Right lobe of liver (tissue), 6 donors: Measurements from ENCODE around the gene PRKCB. TPM values are rescaled to one million over a fixed set of nuclear protein-coding genes. Genes with fewer than 3 reads are reported as not detected.

Experiments
- ATAC-seq, 4 donors: fragments of 200-7000 bp; cut with Tn5 transposase; one replicate each; pipeline ENCODE4 v1.9.1; 2020; ENCODE audit warnings: mild to moderate bottlenecking in 4 of 4, moderate library complexity in 4 of 4
- DNase-seq, 3 donors: peaks; one replicate each; pipeline ENCODE4 v3.0.0-alpha.2; 2020
- H3K27ac ChIP-seq, 3 donors: fragments of 200-600 bp; one replicate each; pipeline ENCODE4 v1.8.0; 2022
- H3K27me3 ChIP-seq, 2 donors: fragments of 200-600 bp; one replicate each; pipeline ENCODE4 v1.8.0; 2022
- H3K36me3 ChIP-seq, 4 donors: fragments of 200-600 bp; sonication (generic) in 1 of 4; one replicate each; pipeline versions ENCODE4 v1.5.1 to v1.8.0; 2017 to 2022; ENCODE audit warnings: control low read depth in 1 of 4
- H3K4me1 ChIP-seq, 4 donors: fragments of 200-600 bp; sonication (generic) in 1 of 4; one replicate each; pipeline versions ENCODE4 v1.5.1 to v1.8.0; 2017 to 2022; ENCODE audit warnings: control low read depth in 1 of 4
- H3K4me3 ChIP-seq, 3 donors: fragments of 200-600 bp; one replicate each; pipeline ENCODE4 v1.8.0; 2022
- H3K9me3 ChIP-seq, 4 donors: fragments of 200-600 bp; sonication (generic) in 1 of 4; one replicate each; pipeline versions ENCODE4 v1.5.1 to v1.8.0; 2017 to 2022; ENCODE audit warnings: control low read depth in 1 of 4
- CTCF ChIP-seq, 4 donors: fragments of 200-600 bp in 3 of 4; fragments of 450-650 bp in 1 of 4; IDR thresholded peaks; one replicate each; pipeline versions ENCODE4 v1.5.1 to v1.8.0; 2016 to 2022; ENCODE audit warnings: antibody characterized with exemption in 4 of 4, mild to moderate bottlenecking in 2 of 4
- POLR2A ChIP-seq: fragments of 450-650 bp; IDR thresholded peaks from one replicate; pipeline ENCODE4 v1.6.1; 2017; ENCODE audit warnings: antibody characterized with exemption, mild to moderate bottlenecking
- WGBS: methylation state at CpG from one replicate; pipeline ENCODE4 v1.1.6; 2018; ENCODE audit warnings: low coverage, low lambda C conversion rate; ENCODE audit not compliant: insufficient coverage; ENCODE audit errors: missing lambda C conversion rate; 5-methylcytosine and 5-hydroxymethylcytosine counted together
- intact Hi-C, 2 donors: fragments of 100-400 bp; cut with DNase I; formaldehyde crosslinking; loops; one replicate each; pipeline versions ENCODE4 v1.11.2 to v1.14.1; 2022
- total RNA-seq, 6 experiments: library from RNA; depleted of rRNA in 2 of 6; stranded (reverse); fragments of >200 nt in 2 of 6; fragmentation: NEBNext Ultra II Directional in 3 of 6; extraction: Animal tissue kit (Norgen Biotek cat#: 25700) in 3 of 6; gene quantifications; one replicate each; pipeline versions ENCODE4 v1.1.0 to v1.2.4, GENCODE V29; 2016 to 2023
- donor health status: DM: no; HTN: yes; CAD: no.
- donor health status: DM: no; HTN: no; CAD: no.
- donor health status: DM: no; HTN: no; CAD: no.
- donor health status: DM: no; HTN: yes; CAD: no.
- donor health status: DM: no; HTN: yes; CAD: no.

The PRKCB gene
- total RNA-seq, 6 experiments from 2014 or later: 1.7 to 8.1 (median 3.5) TPM

- Histone ChIP-seq H3K4me3 (no peak overlapping the region), H3K36me3 (no peaks in the 10 kb centered on the region), H3K27me3 (no peaks in the 10 kb centered on the region), H3K4me1 (no peaks in the 10 kb centered on the region), H3K9me3 (no peaks in the 10 kb centered on the region), H3K27ac (no peak overlapping the region)
- no peak for TF ChIP-seq POLR2A
- TF ChIP-seq CTCF (IDR thresholded peaks at IDR 0.05): no peak
- 25% methylated on average over 2 of the region's 2 CpGs for WGBS
- ATAC-seq: peak in 1 of 4 donors; percentile 16
- no peak for DNase-seq
- intact Hi-C loops: no loop called here
These were observed 84.7 kb downstream of the PRKCB start for GRCh38 chr16:23920446-23920845.

GRCh38 chr16:23920899-23921298 is 85.1 kb downstream of the PRKCB start:
- WGBS: no CpG with 5 or more reads among the region's 3 CpGs

GRCh38 chr16:23922406-23922805 is 86.6 kb downstream of the PRKCB start:
- intact Hi-C loops: no loop called here
- Histone ChIP-seq H3K4me1 (no peaks in the 10 kb centered on the region), H3K36me3 (no peaks in the 10 kb centered on the region), H3K4me3 (no peak overlapping the region), H3K27me3 (no peaks in the 10 kb centered on the region), H3K9me3 (no peaks in the 10 kb centered on the region), H3K27ac (no peak overlapping the region)
- TF ChIP-seq POLR2A (no peak), CTCF (IDR thresholded peaks at IDR 0.05) (no peak)
- DNase-seq (no peak), ATAC-seq (no peak)

More at GRCh38 chr16:23920899-23921298, 85.1 kb downstream of the PRKCB start:
- ATAC-seq (no peak), DNase-seq (no peak)
- TF ChIP-seq POLR2A (no peak), CTCF (IDR thresholded peaks at IDR 0.05) (no peak)
- no peaks in the 10 kb centered on the region for H3K4me1 ChIP-seq
- H3K9me3 ChIP-seq: no peaks in the 10 kb centered on the region
- no peak overlapping the region for H3K4me3 ChIP-seq
- H3K27ac ChIP-seq: no peak overlapping the region
- intact Hi-C loops: no loop called here
- H3K36me3 ChIP-seq: no peaks in the 10 kb centered on the region
- H3K27me3 ChIP-seq: no peaks in the 10 kb centered on the region

- intact Hi-C loops: no loop called here
- ATAC-seq (no peak), DNase-seq (no peak)
- WGBS: 40% methylated on average over 8 of the region's 8 CpGs
- H3K9me3 ChIP-seq: no peaks in the 10 kb centered on the region
- no peak overlapping the region for H3K27ac ChIP-seq
- no peak for TF ChIP-seq CTCF (IDR thresholded peaks at IDR 0.05)
- no peak for TF ChIP-seq POLR2A
- H3K27me3 ChIP-seq: no peaks in the 10 kb centered on the region
- H3K4me3 ChIP-seq: no peak overlapping the region
- H3K4me1 ChIP-seq: no peaks in the 10 kb centered on the region
- no peaks in the 10 kb centered on the region for H3K36me3 ChIP-seq
These were observed 88.3 kb downstream of the PRKCB start for GRCh38 chr16:23924128-23924527.

GRCh38 chr16:23927796-23928195 is 92.0 kb downstream of the PRKCB start:
- Histone ChIP-seq H3K27ac (no peak overlapping the region), H3K4me3 (no peak overlapping the region), H3K27me3 (no peaks in the 10 kb centered on the region), H3K9me3 (no peaks in the 10 kb centered on the region), H3K36me3 (no peaks in the 10 kb centered on the region), H3K4me1 (no peaks in the 10 kb centered on the region)
- ATAC-seq (no peak), DNase-seq (no peak)
- TF ChIP-seq POLR2A (no peak), CTCF (IDR thresholded peaks at IDR 0.05) (no peak)
- 30% methylated on average over 3 of the region's 4 CpGs for WGBS
- intact Hi-C loops: no loop called here
